HCT116 (cell line): ENCODE results near the gene KCNQ1OT1. TPM values are rescaled to one million over a fixed set of nuclear protein-coding genes. Genes with fewer than 3 reads are reported as not detected.
A peak's percentile ranks its signal among the peaks of the same experiment; 100 is the strongest.

ENCODE experiments used
- ATAC-seq: fragments of 200-7000 bp; cut with Tn5 transposase; 2 replicates; pipeline ENCODE4 v1.9.1; 2020; ENCODE audit warnings: mild to moderate bottlenecking, moderate library complexity
- BruUV-seq: library from RNA; stranded (reverse); fragments of 400-500 nt; replicated peaks from 2 replicates; lab custom pipeline; 2021; lab: Mats Ljungman, UMichigan
- CTCF ChIA-PET: fragments of 300-600 bp; sonication (Branson Sonifier 250); formaldehyde crosslinking; loops from one replicate; lab custom pipeline; 2021; ENCODE audit warnings: antibody characterized with exemption; lab: Charles Lee
- POLR2A ChIA-PET: fragments of 300-600, 350-600 bp; sonication (Branson Sonifier 250); formaldehyde crosslinking; loops from one replicate; lab custom pipeline; 2021; ENCODE audit warnings: antibody characterized with exemption; lab: Charles Lee
- RAD21 ChIA-PET, 2 experiments: fragments of 300-600 bp; sonication (Branson Sonifier 250); formaldehyde crosslinking; loops; one replicate each; lab custom pipeline; 2023; ENCODE audit warnings: low total read pairs in 2 of 2; ENCODE audit not compliant: uncharacterized antibody in 2 of 2, unreplicated experiment in 2 of 2, low non-redundant PET in 1 of 2; lab: Charles Lee
- DNase-seq: peaks from one replicate; pipeline ENCODE4 v3.0.0-alpha.2; 2010; ENCODE audit warnings: low read depth, low spot score
- H2AFZ ChIP-seq: fragments of 200-600 bp; shearing (Covaris generic), sonication (generic); 2 replicates; pipeline ENCODE4 v1.6.1; 2017; ENCODE audit warnings: low read depth, mixed run types, mixed read lengths, antibody characterized with exemption, low read length; ENCODE audit not compliant: poor library complexity, severe bottlenecking
- H3K27ac ChIP-seq: 2 replicates; pipeline ENCODE4 v1.5.1; 2012; ENCODE audit warnings: low read depth, low read length
- H3K27me3 ChIP-seq: fragments of 200-600 bp; sonication (generic); 2 replicates; pipeline ENCODE4 v1.6.1; 2016; ENCODE audit warnings: mixed run types, low read length, mixed read lengths; ENCODE audit not compliant: insufficient read depth
- H3K36me3 ChIP-seq, 2 experiments: fragments of 200-500 bp in 1 of 2; fragments of 200-600 bp in 1 of 2; sonication (Bioruptor generic) in 1 of 2; sonication (generic) in 1 of 2; 2 replicates each; pipeline versions ENCODE4 v1.5.1 to v1.6.1; 2014 to 2016; ENCODE audit warnings: low read length in 2 of 2, inconsistent platforms in 1 of 2, mixed read lengths in 1 of 2, mixed run types in 1 of 2; ENCODE audit not compliant: insufficient read depth in 2 of 2, control insufficient read depth in 1 of 2
- H3K4me1 ChIP-seq, 2 experiments: fragments of 200-600 bp in 1 of 2; sonication (generic) in 1 of 2; 2 replicates each; pipeline versions ENCODE4 v1.5.1 to v1.6.1; 2012 to 2017; ENCODE audit warnings: low read length in 2 of 2, inconsistent platforms in 1 of 2, mild to moderate bottlenecking in 1 of 2, mixed read lengths in 1 of 2, mixed run types in 1 of 2, moderate library complexity in 1 of 2; ENCODE audit not compliant: insufficient read depth in 2 of 2, control insufficient read depth in 1 of 2
- H3K4me2 ChIP-seq: fragments of 200-600 bp; sonication (generic); 2 replicates; pipeline ENCODE4 v1.6.1; 2017; ENCODE audit warnings: mixed run types, low read length, mixed read lengths
- H3K4me3 ChIP-seq, 2 experiments: fragments of 200-600 bp in 1 of 2; sonication (generic) in 1 of 2; replicated peaks in 1 of 2; 2 replicates each; pipeline ENCODE4 v1.5.1; 2011 to 2016; ENCODE audit warnings: low read length in 2 of 2, control low read depth in 1 of 2, low read depth in 1 of 2, mild to moderate bottlenecking in 1 of 2, mixed read lengths in 1 of 2, mixed run types in 1 of 2
- H3K79me2 ChIP-seq: fragments of 200-600 bp; sonication (generic); 2 replicates; pipeline ENCODE4 v1.6.1; 2017; ENCODE audit warnings: mild to moderate bottlenecking, mixed run types, low read length, moderate library complexity, mixed read lengths; ENCODE audit not compliant: insufficient read depth
- H3K9ac ChIP-seq: fragments of 200-600 bp; sonication (generic); 2 replicates; pipeline ENCODE4 v1.6.1; 2016; ENCODE audit warnings: low read length, mixed read lengths
- H3K9me2 ChIP-seq: fragments of 200-600 bp; sonication (generic), shearing (Covaris generic); 2 replicates; pipeline ENCODE4 v1.6.1; 2017; ENCODE audit warnings: mixed run types, mild to moderate bottlenecking, moderate library complexity; ENCODE audit not compliant: insufficient read depth
- H3K9me3 ChIP-seq, 2 experiments: fragments of 200-500 bp in 1 of 2; fragments of 200-600 bp in 1 of 2; sonication (Bioruptor generic) in 1 of 2; sonication (generic) in 1 of 2; 2 replicates each; pipeline ENCODE4 v1.6.1; 2014 to 2017; ENCODE audit warnings: low read length in 2 of 2, mixed read lengths in 2 of 2, inconsistent platforms in 1 of 2, low read depth in 1 of 2, mild to moderate bottlenecking in 1 of 2, mixed run types in 1 of 2, moderate library complexity in 1 of 2; ENCODE audit not compliant: control insufficient read depth in 1 of 2, insufficient read depth in 1 of 2
- H4K20me1 ChIP-seq: fragments of 200-600 bp; sonication (generic), shearing (Covaris generic); 2 replicates; pipeline ENCODE4 v1.6.1; 2017; ENCODE audit warnings: mixed run types, mild to moderate bottlenecking, moderate library complexity; ENCODE audit not compliant: insufficient read depth
- CEBPB ChIP-seq: IDR thresholded peaks from 2 replicates; pipeline ENCODE4 v1.6.1; 2012; ENCODE audit warnings: low read depth
- EGR1 ChIP-seq: IDR thresholded peaks from 2 replicates; pipeline ENCODE4 v1.6.1; 2012; ENCODE audit warnings: low read depth
- EZH2 ChIP-seq: fragments of 200-600 bp; sonication (generic); IDR thresholded peaks from 2 replicates; pipeline ENCODE4 v1.6.1; 2017; ENCODE audit warnings: antibody characterized with exemption, mixed run types
- EZH2phosphoT487 ChIP-seq: fragments of 200-600 bp; IDR thresholded peaks from 2 replicates; pipeline ENCODE4 v1.6.1; 2018; ENCODE audit warnings: antibody characterized with exemption, borderline replicate concordance
- JUND ChIP-seq: IDR thresholded peaks from 2 replicates; pipeline ENCODE4 v1.6.1; 2012
- RAD21 ChIP-seq: IDR thresholded peaks from 2 replicates; pipeline ENCODE4 v1.6.1; 2012; ENCODE audit warnings: low read depth, mild to moderate bottlenecking
- SIN3A ChIP-seq: IDR thresholded peaks from 2 replicates; pipeline ENCODE4 v1.6.1; 2012; ENCODE audit warnings: low read depth
- SRF ChIP-seq: IDR thresholded peaks from 2 replicates; pipeline ENCODE4 v1.6.1; 2012; ENCODE audit warnings: low read depth
- ZNF274 ChIP-seq: fragments of 200-500 bp; sonication (Bioruptor generic); IDR thresholded peaks from 2 replicates; pipeline ENCODE4 v1.6.1; 2014; ENCODE audit warnings: mild to moderate bottlenecking, low read depth, low read length, inconsistent platforms
- intact Hi-C: fragments of 100-400 bp; cut with micrococcal nuclease; formaldehyde crosslinking; loops from 2 replicates; pipeline ENCODE4 v1.10.0; 2022
- total RNA-seq: library from RNA; stranded (reverse); gene quantifications from one replicate; pipeline ENCODE4 v1.2.1, GENCODE V29; 2021; ENCODE audit not compliant: unreplicated experiment
- TF ChIP-seq, protein P1 (sequence below): IDR thresholded peaks from 2 replicates; pipeline ENCODE4 v1.6.1; 2011; ENCODE audit warnings: mild to moderate bottlenecking, low read length, moderate library complexity; ENCODE audit not compliant: insufficient replicate concordance; ENCODE audit errors: extremely low read depth
- TF ChIP-seq, protein P2 (sequence below), 3 experiments: fragments of 200-600 bp in 1 of 3; sonication (generic) in 1 of 3; IDR thresholded peaks in 2 of 3; conservative IDR thresholded peaks in 1 of 3; 2 replicates each; pipeline ENCODE4 v1.5.1; 2012 to 2017; ENCODE audit warnings: low read depth in 2 of 3, low read length in 2 of 3, antibody characterized with exemption in 1 of 3, borderline replicate concordance in 1 of 3, control low read depth in 1 of 3, mild to moderate bottlenecking in 1 of 3, mixed read lengths in 1 of 3, mixed run types in 1 of 3, moderate library complexity in 1 of 3; ENCODE audit not compliant: insufficient read depth in 1 of 3
- TF ChIP-seq, protein P3 (sequence below): IDR thresholded peaks from 2 replicates; pipeline ENCODE4 v1.6.1; 2012

The KCNQ1OT1 gene
- total RNA-seq, 1 experiment from 2014 or later = 1.1 TPM

DNA sequence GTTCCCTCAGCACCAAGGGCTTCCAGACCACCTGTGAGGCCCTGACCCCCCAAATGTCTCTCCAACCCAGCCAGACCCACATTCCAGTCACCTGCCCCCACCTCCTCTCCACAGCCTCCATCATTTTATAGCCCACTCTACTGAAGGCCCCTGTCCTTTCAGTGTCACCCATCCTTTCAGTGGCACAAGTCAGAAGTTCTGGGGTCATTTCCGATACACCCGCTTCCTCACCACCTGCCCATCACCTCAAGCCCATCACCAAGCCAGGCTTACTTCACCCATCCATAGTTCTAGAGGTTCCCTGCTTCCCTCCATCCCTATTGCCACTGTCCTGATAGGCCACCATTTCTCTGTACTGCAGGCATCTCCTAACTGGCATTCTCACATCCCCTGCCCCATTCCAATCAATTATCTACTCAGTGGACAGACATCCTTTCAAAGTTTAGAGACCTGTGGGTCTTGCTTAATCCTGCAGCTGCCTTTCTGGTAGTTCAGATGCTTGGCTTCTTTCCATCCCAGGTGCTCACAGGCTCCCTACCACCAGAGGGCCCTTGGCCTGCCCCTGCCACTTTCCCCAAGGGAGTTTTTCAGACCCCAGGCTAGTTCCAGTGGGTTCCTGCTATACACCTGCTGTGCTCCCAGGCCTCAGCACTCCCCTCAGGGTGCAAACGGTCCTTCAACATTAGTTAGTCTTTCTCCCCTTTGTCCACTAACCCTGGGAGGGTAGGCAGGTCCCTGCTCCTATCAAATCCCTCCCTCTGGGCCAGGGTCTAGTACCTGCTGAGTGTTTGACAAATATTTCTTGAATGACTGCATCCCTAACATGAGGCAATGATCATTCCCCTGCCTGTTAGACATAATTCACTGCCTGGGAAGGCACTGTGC, 7.6 kb downstream of the KCNQ1OT1 start:
- H3K4me1 ChIP-seq = no peaks in the 10 kb centered on the region
- TF ChIP-seq EZH2 = no peak
- peak; percentile 48; the same call in 1 of the 2 replicates for TF ChIP-seq RAD21
- TF ChIP-seq, protein P1, sequence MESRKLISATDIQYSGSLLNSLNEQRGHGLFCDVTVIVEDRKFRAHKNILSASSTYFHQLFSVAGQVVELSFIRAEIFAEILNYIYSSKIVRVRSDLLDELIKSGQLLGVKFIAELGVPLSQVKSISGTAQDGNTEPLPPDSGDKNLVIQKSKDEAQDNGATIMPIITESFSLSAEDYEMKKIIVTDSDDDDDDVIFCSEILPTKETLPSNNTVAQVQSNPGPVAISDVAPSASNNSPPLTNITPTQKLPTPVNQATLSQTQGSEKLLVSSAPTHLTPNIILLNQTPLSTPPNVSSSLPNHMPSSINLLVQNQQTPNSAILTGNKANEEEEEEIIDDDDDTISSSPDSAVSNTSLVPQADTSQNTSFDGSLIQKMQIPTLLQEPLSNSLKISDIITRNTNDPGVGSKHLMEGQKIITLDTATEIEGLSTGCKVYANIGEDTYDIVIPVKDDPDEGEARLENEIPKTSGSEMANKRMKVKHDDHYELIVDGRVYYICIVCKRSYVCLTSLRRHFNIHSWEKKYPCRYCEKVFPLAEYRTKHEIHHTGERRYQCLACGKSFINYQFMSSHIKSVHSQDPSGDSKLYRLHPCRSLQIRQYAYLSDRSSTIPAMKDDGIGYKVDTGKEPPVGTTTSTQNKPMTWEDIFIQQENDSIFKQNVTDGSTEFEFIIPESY = no peak
- TF ChIP-seq SIN3A = no peak
- TF ChIP-seq ZNF274 = no peak
- TF ChIP-seq EGR1 = no peak
- TF ChIP-seq, protein P2, sequence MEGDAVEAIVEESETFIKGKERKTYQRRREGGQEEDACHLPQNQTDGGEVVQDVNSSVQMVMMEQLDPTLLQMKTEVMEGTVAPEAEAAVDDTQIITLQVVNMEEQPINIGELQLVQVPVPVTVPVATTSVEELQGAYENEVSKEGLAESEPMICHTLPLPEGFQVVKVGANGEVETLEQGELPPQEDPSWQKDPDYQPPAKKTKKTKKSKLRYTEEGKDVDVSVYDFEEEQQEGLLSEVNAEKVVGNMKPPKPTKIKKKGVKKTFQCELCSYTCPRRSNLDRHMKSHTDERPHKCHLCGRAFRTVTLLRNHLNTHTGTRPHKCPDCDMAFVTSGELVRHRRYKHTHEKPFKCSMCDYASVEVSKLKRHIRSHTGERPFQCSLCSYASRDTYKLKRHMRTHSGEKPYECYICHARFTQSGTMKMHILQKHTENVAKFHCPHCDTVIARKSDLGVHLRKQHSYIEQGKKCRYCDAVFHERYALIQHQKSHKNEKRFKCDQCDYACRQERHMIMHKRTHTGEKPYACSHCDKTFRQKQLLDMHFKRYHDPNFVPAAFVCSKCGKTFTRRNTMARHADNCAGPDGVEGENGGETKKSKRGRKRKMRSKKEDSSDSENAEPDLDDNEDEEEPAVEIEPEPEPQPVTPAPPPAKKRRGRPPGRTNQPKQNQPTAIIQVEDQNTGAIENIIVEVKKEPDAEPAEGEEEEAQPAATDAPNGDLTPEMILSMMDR (IDR thresholded peaks at IDR 0.05 in 2 of 3, conservative IDR thresholded peaks at IDR 0.05 in 1 of 3; ENCODE audit: borderline replicate concordance in 1 of 3, insufficient read depth in 1 of 3, low read depth in 2 of 3, low read length in 2 of 3) = peak; percentile 33 to 50 (median 49); a peak in 5 of 6 replicates
- TF ChIP-seq SRF = no peak
- TF ChIP-seq, protein P3, sequence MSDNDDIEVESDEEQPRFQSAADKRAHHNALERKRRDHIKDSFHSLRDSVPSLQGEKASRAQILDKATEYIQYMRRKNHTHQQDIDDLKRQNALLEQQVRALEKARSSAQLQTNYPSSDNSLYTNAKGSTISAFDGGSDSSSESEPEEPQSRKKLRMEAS = no peak
- no peak for TF ChIP-seq CEBPB
- no peak for TF ChIP-seq EZH2phosphoT487
- TF ChIP-seq JUND = no peak
- no peaks in the 10 kb centered on the region for H3K27me3 ChIP-seq
- RAD21 ChIA-PET = no interaction called here
- no peak overlapping the region for H3K4me2 ChIP-seq
- intact Hi-C loops = loop anchor here (2.0 kb wide), 2 partner anchors 197 to 239 kb away; no protein-coding TSS in a partner anchor
- H3K4me3 ChIP-seq = no peak overlapping the region
- no peaks in the 10 kb centered on the region for H3K9me2 ChIP-seq
- no peak overlapping the region for H3K27ac ChIP-seq
- H2AFZ ChIP-seq = no peak overlapping the region
- POLR2A ChIA-PET = no interaction called here
- ATAC-seq (peak; percentile 51; the same call in 1 of the 2 replicates), DNase-seq (no peak)
- CTCF ChIA-PET = no interaction called here
- H3K9me3 ChIP-seq = no peaks in the 10 kb centered on the region
- no peaks in the 10 kb centered on the region for H4K20me1 ChIP-seq
- H3K36me3 ChIP-seq = no peaks in the 10 kb centered on the region; a peak in 1 of 4 replicates
- H3K9ac ChIP-seq = no peak overlapping the region
- H3K79me2 ChIP-seq = peaks cover 76% of the 10 kb centered on the region
- no TSS peak for BruUV-seq
